ENCODE measurements around the gene PPM1F.

- TF ChIP-seq, protein P1, sequence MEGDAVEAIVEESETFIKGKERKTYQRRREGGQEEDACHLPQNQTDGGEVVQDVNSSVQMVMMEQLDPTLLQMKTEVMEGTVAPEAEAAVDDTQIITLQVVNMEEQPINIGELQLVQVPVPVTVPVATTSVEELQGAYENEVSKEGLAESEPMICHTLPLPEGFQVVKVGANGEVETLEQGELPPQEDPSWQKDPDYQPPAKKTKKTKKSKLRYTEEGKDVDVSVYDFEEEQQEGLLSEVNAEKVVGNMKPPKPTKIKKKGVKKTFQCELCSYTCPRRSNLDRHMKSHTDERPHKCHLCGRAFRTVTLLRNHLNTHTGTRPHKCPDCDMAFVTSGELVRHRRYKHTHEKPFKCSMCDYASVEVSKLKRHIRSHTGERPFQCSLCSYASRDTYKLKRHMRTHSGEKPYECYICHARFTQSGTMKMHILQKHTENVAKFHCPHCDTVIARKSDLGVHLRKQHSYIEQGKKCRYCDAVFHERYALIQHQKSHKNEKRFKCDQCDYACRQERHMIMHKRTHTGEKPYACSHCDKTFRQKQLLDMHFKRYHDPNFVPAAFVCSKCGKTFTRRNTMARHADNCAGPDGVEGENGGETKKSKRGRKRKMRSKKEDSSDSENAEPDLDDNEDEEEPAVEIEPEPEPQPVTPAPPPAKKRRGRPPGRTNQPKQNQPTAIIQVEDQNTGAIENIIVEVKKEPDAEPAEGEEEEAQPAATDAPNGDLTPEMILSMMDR (IDR thresholded peaks at IDR 0.05) = no peak
- TF ChIP-seq EZH2 (IDR thresholded peaks at IDR 0.05; ENCODE audit: borderline replicate concordance, insufficient read depth, low read depth, low read length, poor library complexity, severe bottlenecking) = no peak
Observed at GRCh38 chr22:21977814-21978213, 25.2 kb upstream of the PPM1F start.

Measured in B cell (primary cell).